NCI-H1436 treated with DMSO at 0.1 percent for 48 hours (cell line): ENCODE results near the gene TRAPPC5.

Experiments used
- DNase-seq: peaks from one replicate; lab custom pipeline; 2025; lab: John Stamatoyannopoulos, UW

TRAPPC5 gene

DNA sequence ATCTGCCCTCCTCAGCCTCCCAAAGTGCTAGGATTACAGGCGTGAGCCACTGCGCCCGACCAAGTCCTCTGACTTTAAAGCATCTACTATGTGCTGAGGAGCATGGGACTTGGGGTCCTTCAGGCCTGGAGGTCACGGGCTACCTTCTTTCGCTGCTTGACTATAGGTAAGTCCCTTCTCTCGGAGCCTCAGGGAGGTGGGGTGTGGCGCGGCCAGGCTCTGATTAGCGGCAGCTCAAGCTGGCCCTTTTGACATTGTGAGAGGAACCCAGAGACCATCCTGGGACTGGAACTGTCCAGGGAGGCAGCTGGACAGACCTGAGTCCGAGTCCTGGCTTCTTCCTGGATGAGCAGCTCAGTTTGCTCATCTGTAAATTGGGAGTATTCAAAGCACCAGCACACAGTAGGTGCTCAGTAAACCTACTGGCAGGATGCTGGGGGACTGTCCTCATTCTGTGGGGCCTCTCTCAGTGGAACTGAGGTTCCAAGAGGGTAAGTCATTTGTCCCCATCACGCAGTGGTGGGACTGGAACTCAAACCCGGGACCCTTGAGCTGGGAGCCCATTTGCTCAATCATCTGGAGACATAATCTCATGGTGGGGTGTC is 20.5 kb downstream of the TRAPPC5 start:
- no peak for DNase-seq

DNA sequence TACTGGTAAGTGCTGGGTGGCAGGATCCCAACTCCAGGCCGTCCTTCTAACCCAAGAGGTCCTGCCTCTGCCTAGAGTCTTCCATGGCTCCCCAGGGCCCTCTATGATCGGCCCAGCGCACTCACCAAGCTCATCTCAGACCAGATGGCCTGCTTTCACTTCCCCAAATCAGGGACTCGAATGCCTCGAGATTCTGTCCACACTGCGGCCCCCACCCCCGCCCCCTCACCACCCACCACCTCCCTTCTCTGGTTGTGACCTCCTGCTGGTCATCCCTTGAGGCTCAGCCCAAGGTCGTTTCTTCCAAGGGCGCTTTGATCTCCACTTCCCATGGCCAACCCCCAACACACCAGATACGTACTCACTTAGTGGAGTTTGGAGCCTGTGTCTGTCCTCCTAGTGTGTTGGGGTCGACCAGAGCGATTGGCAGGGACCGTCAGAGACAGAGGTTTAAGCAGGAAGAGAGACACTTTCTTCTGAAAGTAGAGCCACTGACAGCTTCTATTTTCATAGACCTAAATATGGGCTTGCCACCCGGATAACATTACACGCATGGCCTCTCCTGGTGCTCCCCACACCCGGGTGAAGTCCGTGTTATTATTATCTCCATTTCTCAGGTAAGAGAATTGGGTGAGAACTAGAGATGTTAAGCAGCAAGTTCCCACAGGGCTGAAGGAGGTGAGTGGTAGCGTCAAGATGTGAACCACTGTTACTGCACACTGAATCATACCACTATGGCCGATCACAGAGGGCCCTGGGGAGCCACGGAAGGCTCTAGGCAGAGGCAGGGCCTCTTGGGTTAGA is 21.2 kb downstream of the TRAPPC5 start, which contains the start of gene FCER2:
TSS of gene FCER2 (minus strand) at position 478 of the 804 bp plus-strand sequence. CDS start 2,371 bp downstream, outside the sequence.
- DNase-seq = no peak

DNA sequence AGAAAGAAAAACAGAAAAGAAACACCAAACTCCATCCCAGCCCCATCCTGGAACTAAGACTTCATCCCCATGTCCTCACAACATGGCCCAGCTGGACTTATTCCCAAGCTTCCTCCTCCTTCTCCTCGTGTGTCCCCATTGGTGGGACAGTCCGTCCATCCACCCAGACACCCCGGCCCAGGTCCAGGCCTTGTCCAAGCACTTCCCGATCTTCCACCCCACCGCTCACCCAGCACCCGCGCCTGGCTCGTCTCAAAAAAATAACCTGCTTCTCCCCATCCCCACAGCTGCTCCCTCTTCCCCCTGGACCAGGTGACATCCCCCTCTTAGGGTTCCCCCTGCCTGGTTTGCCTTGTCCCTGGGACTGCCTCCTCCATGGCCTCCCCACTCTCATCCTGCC is 22.7 kb downstream of the TRAPPC5 start:
- no peak for DNase-seq

DNA sequence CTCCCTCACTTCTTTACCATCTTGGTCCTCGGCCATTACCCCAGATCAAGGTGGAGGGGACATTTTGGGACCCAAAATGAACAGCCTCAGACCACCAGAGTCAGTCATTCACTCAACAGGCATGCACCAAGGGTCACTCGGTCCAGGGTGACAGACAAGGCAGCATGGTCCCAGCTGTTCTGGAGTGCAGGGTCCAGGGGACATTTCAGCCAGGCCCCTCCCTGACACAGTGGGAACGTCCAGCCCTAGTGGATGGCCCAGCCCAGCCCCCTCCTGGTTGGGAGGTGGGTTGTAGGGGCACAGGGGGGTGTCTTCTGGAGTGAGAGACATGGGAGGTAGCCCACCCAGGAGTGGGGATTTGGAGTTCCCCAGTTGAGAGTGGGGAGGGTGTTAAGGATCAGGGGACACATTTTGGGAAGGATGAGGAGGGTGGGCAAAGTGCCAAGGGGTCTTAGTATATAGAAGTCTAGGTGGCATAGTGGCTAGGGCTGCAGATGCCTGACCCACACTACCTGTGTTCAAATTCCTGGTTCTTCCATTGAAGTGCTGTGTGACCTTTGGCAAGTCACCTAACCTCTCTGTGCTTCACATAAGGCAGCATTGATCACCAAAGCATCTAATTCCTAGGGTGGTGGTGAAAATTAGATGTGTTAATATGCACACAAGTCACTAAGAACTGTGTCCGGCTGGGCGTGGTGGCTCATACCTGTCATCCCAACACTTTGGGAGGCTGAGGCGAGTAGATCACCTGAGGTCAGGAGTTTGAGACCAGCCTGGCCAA is 23.8 kb downstream of the TRAPPC5 start:
- no peak for DNase-seq

DNA sequence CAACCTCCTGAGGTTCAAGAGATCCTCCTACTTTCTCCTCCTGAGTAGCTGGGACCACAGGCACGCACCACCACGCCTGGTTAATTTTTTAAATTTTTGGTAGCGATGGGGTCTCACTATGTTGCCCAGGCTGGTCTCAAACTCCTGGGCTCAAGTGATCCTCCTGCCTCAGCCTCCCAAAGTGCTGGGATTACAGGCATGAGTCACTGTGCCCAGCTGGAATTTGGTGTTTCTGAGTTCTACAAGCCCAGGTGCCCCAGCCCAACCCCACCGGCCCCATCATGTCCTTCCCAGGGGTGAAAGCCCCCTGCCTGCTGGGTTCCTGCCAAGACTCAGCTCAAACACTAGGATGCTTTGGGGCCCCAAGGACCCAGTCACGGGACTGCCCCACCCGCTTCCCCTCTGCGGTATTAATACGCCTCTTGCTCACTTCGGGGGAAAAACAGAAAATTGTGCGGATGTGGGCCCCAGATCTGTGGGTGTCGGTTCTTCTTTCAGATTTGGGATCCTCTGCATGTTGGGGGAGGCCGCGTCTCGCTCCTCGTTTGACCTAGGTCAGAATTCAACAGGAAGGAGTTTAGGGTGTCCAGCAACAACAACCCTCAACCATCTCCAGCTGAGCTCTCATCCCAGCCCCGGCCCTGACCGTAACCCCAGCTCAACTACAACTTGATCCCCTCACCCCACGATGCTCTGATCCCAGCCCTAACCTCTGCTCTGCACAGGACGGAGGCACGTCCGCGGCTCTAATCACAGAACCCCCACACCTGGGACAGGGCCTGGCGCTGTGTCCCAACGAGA is 25.0 kb downstream of the TRAPPC5 start:
- DNase-seq = no peak

DNA sequence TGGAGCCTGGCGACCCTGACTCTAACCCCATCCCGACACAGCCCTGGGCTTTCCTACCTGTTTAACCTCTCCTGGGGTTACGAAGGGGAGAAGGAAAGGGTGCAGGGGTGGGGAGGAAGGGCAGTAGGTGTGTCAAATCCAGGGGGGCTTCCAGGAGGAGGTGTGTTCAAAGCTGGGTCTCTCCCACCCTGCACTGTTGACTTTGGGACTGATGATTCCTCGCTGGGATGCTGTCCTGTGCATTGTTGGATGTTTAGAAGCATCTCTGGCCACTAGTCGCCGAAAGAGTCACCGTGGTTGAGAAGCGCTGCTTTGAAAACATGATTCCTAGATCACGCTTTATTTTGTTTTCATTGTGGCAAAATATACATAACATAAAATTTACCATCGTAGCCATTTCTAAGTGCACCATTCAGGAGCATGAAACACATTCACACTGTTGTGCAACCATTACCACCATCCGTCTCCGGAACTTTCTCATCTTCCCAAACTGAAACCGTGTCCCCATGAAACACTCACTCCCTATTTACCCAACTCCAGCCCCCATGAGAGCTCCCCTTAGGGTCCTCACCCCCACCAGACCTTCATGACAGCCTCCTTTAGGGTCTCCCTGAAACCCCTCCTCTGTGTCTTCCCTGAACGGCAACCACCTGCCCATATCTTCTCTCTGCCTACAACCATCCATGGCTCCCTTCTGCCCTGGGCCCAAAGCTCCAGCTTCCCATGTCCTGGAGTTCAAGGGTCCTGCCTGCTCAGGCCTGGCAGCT is 25.7 kb downstream of the TRAPPC5 start:
- DNase-seq = no peak

DNA sequence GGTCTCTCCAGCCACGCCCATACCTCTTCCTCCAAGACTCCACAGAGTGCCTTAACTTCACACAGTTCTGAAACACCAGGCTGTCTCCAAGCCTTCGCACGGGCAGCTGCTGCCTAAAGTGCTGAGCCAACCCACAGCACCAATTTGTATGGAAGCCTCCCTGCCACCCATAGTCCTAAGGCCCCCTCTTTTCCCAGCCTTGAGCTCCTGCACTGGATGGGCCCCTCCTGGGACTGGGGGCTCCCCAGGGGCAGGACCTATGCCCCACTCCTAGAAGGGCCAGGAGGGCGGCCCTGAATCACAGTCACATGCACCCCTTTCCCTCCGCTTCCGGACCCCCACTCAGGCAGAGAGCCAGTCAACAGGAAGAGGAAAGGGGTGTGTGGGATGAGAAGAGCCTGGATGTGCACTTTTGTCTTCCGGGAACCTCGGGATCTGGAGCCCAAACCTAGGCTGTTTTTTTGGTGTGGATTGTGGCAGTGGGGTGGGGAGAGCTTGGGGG is 26.4 kb downstream of the TRAPPC5 start:
- no peak for DNase-seq

DNA sequence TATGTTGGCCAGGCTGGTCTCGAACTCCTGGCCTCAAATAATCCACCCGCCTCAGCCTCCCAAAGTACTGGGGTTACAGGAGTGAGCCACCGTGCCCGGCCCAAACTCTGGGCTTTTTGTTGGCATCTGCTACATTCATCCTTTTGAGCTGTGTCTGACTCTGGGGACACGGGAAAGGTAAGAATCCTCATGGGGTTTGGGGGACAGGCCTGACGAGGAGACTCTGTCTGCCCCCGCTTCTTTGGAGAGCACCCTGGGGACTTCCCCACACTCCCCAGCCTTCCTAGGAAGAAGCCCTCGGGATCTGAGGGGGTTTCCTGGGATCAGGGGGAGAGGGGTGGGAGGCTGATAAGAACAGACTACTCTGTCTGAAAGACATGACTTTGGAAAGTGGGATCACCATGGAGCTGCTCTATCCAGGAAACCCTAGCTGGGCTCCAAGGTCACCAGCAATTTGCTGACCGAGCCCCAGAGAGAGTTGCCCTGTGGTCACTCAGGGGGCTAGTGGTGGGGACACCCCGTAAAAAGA is 29.4 kb downstream of the TRAPPC5 start:
- no peak for DNase-seq

DNA sequence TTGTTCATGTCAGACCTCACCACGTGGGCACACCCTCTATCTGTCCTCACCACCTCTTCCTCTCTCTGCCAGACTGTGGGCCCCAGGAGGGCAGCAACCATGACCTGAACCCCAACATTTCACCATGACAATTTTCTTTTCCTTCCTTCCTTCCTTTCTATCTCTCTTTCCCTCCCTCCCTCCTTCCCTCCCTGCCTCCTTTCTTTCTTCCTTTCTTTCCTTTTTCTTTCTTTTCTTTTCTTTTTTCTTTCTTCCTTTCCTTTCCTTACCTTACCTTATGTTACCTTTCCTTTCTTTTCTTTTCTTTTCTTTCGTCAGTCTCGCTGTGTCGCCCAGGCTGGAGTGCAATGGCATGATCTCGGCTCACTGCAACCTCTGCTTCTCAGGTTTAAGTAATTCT is 30.0 kb downstream of the TRAPPC5 start:
- DNase-seq = no peak

DNA sequence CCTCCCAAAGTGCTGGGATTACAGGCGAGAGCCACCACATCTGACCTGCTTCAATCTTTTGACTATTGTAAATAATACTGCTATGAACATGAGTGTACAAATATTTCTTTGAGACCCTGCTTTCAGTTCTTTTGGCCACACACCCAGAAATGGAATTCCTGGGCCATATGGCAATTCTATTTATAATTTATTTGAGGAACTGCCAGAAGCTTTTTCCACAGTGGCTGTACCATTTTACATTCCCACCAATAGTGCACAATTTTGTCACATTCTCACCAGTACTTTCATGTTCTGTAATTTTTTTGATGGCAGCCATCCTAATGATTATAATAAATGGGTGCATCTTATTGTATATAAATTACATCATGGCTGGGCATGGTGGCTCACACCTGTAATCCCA is 35.0 kb downstream of the TRAPPC5 start:
- DNase-seq = no peak

DNA sequence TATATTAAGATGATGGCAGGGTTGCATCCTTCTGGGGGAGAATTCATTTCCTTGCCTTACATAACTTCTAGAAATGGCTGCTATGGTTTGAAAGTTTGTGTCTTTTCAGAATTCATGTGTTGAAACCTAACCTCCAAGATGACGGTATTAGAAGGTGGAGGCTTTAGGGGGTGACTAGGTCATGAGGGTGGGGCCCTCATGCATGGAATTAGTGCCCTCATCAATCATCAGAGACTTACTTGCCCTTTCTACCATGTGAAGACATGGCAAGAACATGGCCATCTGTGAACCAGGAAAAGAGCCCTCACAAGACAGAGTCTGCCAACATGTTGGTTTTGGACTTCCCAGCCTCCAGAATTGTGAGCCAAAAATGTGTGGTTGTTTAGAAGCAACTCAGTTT is 36.1 kb downstream of the TRAPPC5 start:
- DNase-seq = no peak

DNA sequence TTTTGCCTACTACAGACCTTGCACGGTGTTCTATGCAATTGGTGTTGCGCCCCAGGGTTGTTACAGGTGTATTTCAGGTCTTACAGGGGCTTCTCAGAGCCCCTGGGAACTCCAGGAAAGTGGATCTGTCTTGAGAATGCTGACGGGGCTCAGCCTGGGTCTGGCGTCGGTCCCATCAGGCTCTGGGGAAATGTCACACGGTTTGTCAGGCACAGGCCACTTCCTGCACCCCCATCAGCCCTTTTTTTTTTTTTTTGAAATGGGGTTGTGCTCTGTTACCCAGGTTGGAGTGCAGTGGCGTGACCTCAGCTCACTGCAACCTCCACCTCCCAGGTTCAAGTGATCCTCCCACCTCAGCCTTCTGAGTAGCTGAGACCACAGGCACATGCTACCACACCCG is 38.0 kb downstream of the TRAPPC5 start:
- DNase-seq = no peak

DNA sequence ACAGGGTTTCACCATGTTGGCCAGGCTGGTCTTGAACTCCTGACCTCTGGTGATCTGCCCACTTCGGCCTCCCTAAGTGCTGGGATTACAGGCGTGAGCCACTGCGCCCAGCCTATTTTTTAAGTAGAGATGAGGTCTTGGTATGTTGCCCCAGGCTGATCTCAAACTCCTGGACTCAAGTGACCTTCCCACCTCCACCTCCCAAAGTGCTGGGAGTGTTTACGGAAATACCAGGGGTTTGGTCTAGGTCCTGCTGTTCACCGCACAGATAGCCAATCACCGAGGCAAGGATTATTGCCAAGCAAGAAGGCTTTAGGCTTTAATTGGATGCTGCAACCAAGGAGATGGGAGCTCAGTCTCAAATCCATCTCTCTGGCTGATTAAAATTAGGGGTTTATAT is 39.7 kb downstream of the TRAPPC5 start:
- DNase-seq = no peak

DNA sequence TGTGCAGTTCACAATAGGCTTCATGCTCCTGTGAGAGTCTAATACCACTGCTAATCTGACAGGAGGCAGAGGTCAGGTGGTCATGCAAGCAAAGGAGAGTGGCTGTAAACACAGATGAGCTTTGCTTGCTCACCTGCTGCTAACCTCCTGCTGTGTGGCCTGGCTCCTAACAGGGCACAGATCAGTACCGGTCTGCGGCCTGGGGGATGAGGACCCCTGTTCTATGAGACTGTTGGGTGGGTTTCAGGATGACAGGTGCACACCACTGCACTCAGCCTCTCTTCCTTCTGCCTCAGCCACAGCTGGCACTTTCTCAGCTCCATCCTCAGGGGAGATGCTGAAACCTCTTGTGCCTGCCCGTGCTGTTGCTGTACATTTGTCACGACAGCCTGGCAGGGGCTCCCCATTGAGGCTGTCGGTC is 41.6 kb downstream of the TRAPPC5 start:
- DNase-seq = no peak

DNA sequence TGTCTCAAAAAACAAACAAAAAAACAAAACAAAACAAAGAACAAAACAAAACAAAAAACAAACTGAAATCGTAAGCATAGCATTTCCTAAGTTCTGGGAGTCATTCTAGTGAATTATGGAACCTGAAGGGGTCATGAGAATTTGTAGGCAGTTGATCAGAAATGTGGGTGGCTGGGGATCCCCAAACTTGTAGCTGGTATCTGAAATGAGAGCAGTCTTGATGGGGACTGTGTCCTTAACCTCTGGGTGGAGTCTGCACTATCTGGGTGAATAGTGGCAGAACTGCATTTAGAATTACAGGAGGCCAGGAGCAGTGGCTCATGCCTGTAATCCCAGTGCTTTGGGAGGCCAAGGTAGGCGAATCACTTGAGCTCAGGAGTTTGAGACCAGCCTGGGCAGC is 45.2 kb downstream of the TRAPPC5 start:
- no peak for DNase-seq

DNA sequence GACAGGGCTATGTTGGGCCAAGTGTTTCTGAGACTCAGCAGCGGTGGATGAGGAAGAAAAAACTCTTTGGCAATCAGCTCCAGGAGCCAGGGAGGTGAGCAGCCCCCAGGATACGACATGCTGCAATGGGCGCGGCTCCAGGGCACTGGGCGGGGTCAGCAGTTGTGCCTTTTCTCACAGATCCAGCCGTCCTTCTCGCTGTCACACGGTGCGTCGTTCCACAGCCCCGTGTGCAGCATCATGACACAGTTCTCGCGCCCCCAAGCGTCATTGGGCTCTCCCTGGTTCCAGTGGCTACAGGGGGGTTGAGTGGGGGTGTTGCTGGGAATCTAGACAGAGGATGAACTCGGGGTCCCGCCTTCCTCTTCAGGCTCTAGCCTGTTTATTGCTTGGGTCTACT is 48.6 kb downstream of the TRAPPC5 start:
- no peak for DNase-seq

DNA sequence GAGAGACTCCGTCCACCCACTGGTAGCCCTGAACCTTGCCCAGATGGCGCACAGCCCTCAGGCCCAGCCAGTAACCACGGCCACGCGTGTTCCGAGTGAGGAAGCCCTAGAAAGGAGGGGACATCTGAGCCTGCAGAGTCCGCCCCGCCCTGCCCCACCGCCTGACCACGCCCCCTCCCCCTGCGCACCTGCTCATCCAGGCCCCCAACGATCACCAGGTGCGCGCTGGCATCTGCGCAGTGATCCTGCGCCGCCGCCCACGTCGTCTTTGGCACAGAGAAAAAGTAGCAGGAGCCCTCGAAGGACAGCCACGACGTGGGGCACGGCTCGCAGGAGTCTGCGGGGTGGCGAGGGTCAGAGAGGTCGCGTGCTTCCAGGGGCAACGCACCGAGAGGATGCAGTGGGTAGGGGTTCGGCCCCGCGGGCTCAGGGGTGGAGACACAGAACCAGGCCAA is 49.2 kb downstream of the TRAPPC5 start:
- DNase-seq = no peak

DNA sequence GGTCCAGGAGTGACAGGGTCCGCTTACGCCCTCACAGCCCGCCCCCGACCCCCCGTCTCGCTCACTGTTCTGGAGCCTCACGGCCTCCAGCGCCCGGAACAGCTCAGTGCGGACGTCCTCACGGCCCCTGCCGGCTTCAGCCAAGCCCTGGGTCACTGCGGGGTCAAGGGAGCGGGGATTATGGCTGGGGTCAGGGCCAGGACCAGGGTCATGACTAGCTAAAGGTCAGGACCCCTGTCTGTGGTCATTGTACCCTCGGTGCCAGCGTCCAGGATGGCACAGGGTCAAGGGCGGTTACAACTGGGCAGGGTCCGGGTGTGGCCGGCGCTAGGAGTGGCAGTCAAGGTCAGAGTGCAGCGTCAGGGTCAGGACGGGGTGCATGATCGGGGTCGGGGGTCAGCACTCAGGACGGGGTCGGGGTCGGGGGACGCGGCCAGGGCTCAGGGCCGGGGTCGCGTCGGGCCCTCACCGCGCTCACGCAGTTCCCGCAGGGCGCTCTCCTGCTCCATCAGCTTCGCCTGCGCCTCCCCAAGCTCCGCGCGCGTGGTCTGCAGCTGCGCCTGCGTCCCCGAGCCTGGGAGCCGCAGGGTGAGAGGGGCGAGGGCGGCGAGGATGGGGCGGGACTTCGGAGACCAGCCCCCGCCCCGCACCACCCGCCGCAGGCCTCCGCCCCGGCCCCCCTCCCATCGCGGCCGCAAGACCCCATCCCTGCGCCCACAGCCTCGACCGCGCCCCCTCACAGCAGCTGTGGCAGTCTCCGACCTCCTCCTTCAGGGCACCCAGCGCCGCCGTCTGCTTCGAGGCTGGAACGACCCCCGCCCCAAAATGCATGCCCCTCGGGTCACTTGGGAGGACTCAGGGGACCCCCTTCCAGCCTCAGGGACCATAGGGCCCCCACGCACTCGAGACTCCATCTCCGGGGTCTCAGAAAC is 49.9 kb downstream of the TRAPPC5 start:
- no peak for DNase-seq

DNA sequence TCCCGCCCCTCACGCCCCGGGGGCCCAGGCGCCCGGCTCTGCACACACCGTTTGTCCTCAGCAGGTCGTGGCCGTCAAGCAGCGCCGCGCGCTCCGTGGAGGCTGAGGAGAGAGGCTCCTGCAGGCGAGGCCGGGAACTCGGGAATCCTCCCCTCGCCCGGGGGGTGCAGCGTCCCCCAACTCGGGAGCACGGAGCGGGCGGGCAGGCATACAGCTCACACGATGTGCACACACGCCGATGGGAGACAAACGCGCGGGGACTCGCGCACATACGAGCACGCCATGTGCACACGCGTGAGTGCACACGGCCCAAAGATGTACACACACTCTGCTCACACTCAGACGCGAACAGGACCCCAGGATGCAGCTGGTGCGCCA is 50.6 kb downstream of the TRAPPC5 start:
- no peak for DNase-seq

DNA sequence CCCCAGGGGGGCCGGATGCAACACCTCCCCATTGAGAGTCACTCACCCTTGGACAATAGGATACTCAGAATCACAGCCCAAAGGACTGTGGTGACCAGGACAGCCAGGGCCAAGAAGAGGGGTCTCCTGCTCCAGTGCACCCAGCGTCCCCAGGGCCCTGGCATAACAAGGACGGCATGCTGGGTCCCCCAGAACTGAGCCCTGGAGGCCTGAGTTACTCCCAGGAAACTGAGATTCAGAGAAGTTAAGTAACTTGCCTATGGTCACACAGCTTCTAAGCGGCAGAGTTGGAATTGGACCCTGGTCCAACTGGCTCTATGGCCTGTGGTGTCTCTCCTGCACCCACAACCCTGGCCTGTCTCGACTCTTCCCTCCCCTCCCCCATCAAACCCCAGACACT is 51.0 kb downstream of the TRAPPC5 start:
- no peak for DNase-seq
